PC-3 (cell line): ENCODE measurements around the gene CERS2. TPM values are rescaled to one million over a fixed set of nuclear protein-coding genes. Genes with fewer than 3 reads are reported as not detected.
A peak's percentile ranks its signal among the peaks of the same experiment; 100 is the strongest.

Source experiments
- ATAC-seq: fragments of 200-7000 bp; cut with Tn5 transposase; 2 replicates; pipeline ENCODE4 v1.9.1; 2020; ENCODE audit warnings: mild to moderate bottlenecking, moderate library complexity
- BruUV-seq: library from RNA; stranded (reverse); fragments of 400-500 nt; replicated peaks from 2 replicates; lab custom pipeline; 2021; lab: Mats Ljungman, UMichigan
- CTCF ChIA-PET: fragments of 300-600 bp; sonication (Branson Sonifier 250); formaldehyde crosslinking; loops from one replicate; lab custom pipeline; 2022; ENCODE audit warnings: antibody characterized with exemption; lab: Charles Lee
- POLR2A ChIA-PET: fragments of 300-600 bp; sonication (Branson Sonifier 250); formaldehyde crosslinking; loops from one replicate; lab custom pipeline; 2022; ENCODE audit warnings: antibody characterized with exemption; ENCODE audit not compliant: unreplicated experiment; lab: Charles Lee
- DNase-seq: peaks from one replicate; pipeline ENCODE4 v3.0.0-alpha.2; 2015
- H2AFZ ChIP-seq: fragments of 300-600 bp; sonication (generic); 2 replicates; pipeline ENCODE4 v1.6.0; 2016; ENCODE audit warnings: antibody characterized with exemption, low read length
- H3F3A ChIP-seq: fragments of 300-600 bp; sonication (generic); one replicate; pipeline ENCODE4 v1.6.0; 2017; ENCODE audit warnings: antibody characterized with exemption, low read length, control low read depth, mild to moderate bottlenecking; ENCODE audit not compliant: unreplicated experiment
- H3K27ac ChIP-seq: fragments of 300-600 bp; sonication (generic); 2 replicates; pipeline ENCODE4 v1.5.1; 2016; ENCODE audit warnings: mild to moderate bottlenecking, low read length
- H3K27me3 ChIP-seq: fragments of 300-600 bp; sonication (generic); 2 replicates; pipeline ENCODE4 v1.6.1; 2016; ENCODE audit warnings: low read length, mixed read lengths
- H3K36me3 ChIP-seq: fragments of 300-600 bp; sonication (generic); 2 replicates; pipeline ENCODE4 v1.6.1; 2016; ENCODE audit warnings: low read depth, mixed run types, low read length, mixed read lengths
- H3K4me1 ChIP-seq: fragments of 300-600 bp; sonication (generic); 2 replicates; pipeline ENCODE4 v1.5.1; 2016; ENCODE audit warnings: low read length; ENCODE audit not compliant: insufficient read depth
- H3K4me2 ChIP-seq: fragments of 300-600 bp; sonication (generic); 2 replicates; pipeline ENCODE4 v1.6.0; 2016; ENCODE audit warnings: low read length
- H3K4me3 ChIP-seq: fragments of 300-600 bp; sonication (generic); 2 replicates; pipeline ENCODE4 v1.5.1; 2016; ENCODE audit warnings: mild to moderate bottlenecking, low read length, mixed read lengths
- H3K79me2 ChIP-seq: fragments of 300-600 bp; sonication (generic); 2 replicates; pipeline ENCODE4 v1.6.1; 2017; ENCODE audit warnings: low read length, mixed read lengths
- H3K9ac ChIP-seq: fragments of 300-600 bp; sonication (generic); 2 replicates; pipeline ENCODE4 v1.6.0; 2016; ENCODE audit warnings: mild to moderate bottlenecking, low read length
- H3K9me2 ChIP-seq: fragments of 300-600 bp; sonication (generic); replicated peaks from 2 replicates; pipeline ENCODE4 v1.6.1; 2016; ENCODE audit warnings: mixed run types, low read length, mixed read lengths
- H3K9me3 ChIP-seq: fragments of 300-600 bp; sonication (generic); 2 replicates; pipeline ENCODE4 v1.6.1; 2016; ENCODE audit warnings: low read length, mixed read lengths
- H4K20me1 ChIP-seq: fragments of 300-600 bp; sonication (generic); 2 replicates; pipeline ENCODE4 v1.6.1; 2016; ENCODE audit warnings: low read length, mixed read lengths
- EZH2 ChIP-seq: fragments of 300-600 bp; sonication (generic); IDR thresholded peaks from one replicate; pipeline ENCODE4 v1.6.1; 2017; ENCODE audit warnings: antibody characterized with exemption, mild to moderate bottlenecking, low read length; ENCODE audit not compliant: unreplicated experiment
- EZH2phosphoT487 ChIP-seq: fragments of 300-600 bp; sonication (generic); IDR thresholded peaks from 2 replicates; pipeline ENCODE4 v1.6.1; 2018; ENCODE audit warnings: mild to moderate bottlenecking, antibody characterized with exemption, low read length, borderline replicate concordance
- intact Hi-C: fragments of 100-400 bp; cut with micrococcal nuclease; formaldehyde crosslinking; loops from 2 replicates; pipeline ENCODE4 v1.9.0; 2023
- total RNA-seq: library from RNA; depleted of rRNA; stranded (reverse); fragments of >200 nt; gene quantifications from 2 replicates; pipeline ENCODE4 v1.2.3, GENCODE V29; 2014
- TF ChIP-seq, protein P1 (sequence below): fragments of 300-600 bp; sonication (generic); conservative IDR thresholded peaks from 2 replicates; pipeline ENCODE4 v1.5.1; 2017; ENCODE audit warnings: antibody characterized with exemption, low read depth, mild to moderate bottlenecking, low read length

Gene CERS2
- total RNA-seq, 1 experiment from 2014 or later, result 176 TPM

DNA sequence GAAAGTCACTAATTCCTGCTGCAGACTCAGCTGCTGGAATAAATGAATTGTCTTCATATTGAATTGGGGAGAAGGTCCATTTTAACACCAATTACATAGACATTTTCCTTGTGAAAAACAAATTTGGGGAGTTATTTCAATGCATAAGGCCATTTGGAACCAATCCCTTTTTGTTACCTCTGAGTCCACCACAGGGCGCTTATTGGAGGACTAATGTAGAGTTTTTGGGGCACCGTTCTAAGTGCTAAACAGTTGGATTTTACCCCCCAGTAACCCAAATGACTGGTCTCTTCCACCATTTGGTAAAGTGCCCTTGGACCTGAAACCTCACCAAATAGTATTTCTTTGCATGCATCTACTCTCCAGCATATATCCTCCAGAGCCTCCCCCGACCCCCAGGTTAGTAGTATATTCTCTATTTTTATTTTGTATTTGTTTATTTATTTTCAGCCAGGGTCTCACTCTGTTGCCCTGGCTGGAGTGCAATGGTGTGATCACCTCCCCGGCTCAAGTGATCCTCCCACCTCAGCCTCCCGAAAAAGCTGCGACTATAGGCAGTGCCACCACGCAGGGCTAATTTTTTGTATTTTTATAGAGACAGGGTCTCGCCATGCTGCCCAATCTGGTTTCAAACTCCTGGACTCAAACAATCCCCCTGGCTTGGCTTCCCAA, 35.2 kb upstream of the CERS2 start:
- ATAC-seq, result no peak
- Histone ChIP-seq H2AFZ (peak overlapping the region; percentile 99), H3K9me2 (no peaks in the 10 kb centered on the region), H3K79me2 (peaks cover 32% of the 10 kb centered on the region), H4K20me1 (no peaks in the 10 kb centered on the region), H3F3A (peaks cover 6% of the 10 kb centered on the region), H3K4me2 (peak overlapping the region; percentile 92), H3K9ac (peak overlapping the region; percentile 87; the same call in 1 of the 2 replicates), H3K27me3 (no peaks in the 10 kb centered on the region), H3K9me3 (no peaks in the 10 kb centered on the region), H3K4me3 (peak overlapping the region; percentile 86), H3K4me1 (peaks cover 37% of the 10 kb centered on the region), H3K36me3 (no peaks in the 10 kb centered on the region), H3K27ac (no peak overlapping the region)
- DNase-seq, result no peak
- ChIA-PET POLR2A (no interaction called here), CTCF (no interaction called here)
- intact Hi-C loops, result loop anchor here (5.0 to 10.0 kb wide), 3 partner anchors 37 to 385 kb away; partner anchors contain the start of genes C1orf56, ENSA and GOLPH3L
- TF ChIP-seq EZH2 (no peak), EZH2phosphoT487 (no peak)
- TF ChIP-seq, protein P1, sequence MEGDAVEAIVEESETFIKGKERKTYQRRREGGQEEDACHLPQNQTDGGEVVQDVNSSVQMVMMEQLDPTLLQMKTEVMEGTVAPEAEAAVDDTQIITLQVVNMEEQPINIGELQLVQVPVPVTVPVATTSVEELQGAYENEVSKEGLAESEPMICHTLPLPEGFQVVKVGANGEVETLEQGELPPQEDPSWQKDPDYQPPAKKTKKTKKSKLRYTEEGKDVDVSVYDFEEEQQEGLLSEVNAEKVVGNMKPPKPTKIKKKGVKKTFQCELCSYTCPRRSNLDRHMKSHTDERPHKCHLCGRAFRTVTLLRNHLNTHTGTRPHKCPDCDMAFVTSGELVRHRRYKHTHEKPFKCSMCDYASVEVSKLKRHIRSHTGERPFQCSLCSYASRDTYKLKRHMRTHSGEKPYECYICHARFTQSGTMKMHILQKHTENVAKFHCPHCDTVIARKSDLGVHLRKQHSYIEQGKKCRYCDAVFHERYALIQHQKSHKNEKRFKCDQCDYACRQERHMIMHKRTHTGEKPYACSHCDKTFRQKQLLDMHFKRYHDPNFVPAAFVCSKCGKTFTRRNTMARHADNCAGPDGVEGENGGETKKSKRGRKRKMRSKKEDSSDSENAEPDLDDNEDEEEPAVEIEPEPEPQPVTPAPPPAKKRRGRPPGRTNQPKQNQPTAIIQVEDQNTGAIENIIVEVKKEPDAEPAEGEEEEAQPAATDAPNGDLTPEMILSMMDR, result no peak
- BruUV-seq, result no TSS peak

DNA sequence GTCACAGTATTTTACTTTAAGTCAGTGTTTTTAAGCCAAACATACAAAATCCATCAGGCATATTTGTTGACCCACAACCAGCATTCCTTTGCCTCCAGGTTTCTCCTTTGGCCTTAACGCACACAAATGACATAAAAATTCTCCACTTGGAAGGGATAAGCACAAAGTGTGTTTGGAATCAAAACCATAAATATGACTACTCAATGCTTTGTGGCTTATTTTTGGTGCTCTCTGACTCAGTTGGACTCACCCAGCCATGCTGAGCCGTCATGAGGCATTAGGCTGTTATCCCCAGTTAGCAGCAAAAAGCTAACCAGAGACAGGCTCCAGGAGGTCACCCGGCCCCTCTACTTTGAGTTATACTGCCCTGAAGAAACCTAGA, 34.6 kb upstream of the CERS2 start:
- peak overlapping the region; percentile 86 for H3K4me3 ChIP-seq
- H3K4me1 ChIP-seq, result peaks cover 37% of the 10 kb centered on the region
- no peak for ATAC-seq
- no peaks in the 10 kb centered on the region for H3K27me3 ChIP-seq
- no peak for TF ChIP-seq EZH2phosphoT487
- TF ChIP-seq, protein P1, result no peak
- no peak for TF ChIP-seq EZH2
- H3F3A ChIP-seq, result peaks cover 6% of the 10 kb centered on the region
- no peaks in the 10 kb centered on the region for H3K36me3 ChIP-seq
- peak overlapping the region; percentile 92 for H3K4me2 ChIP-seq
- no peaks in the 10 kb centered on the region for H3K9me2 ChIP-seq
- ChIA-PET POLR2A (no interaction called here), CTCF (no interaction called here)
- H4K20me1 ChIP-seq, result no peaks in the 10 kb centered on the region
- BruUV-seq, result no TSS peak
- no peak for DNase-seq
- no peaks in the 10 kb centered on the region for H3K9me3 ChIP-seq
- intact Hi-C loops, result loop anchor here (5.0 to 10.0 kb wide), 3 partner anchors 38 to 384 kb away; partner anchors contain the start of genes C1orf56, ENSA and GOLPH3L
- peak overlapping the region; percentile 87 for H3K9ac ChIP-seq
- H3K27ac ChIP-seq, result no peak overlapping the region
- peaks cover 32% of the 10 kb centered on the region for H3K79me2 ChIP-seq
- H2AFZ ChIP-seq, result peak overlapping the region; percentile 99
